B cell (primary cell): ENCODE measurements around the gene MID2.
"Not testable (repeated sequence)": the region's sequence is repeated elsewhere in the genome, so short reads cannot be mapped to it uniquely, and the experiment has no call there.

Source experiments
- EZH2 ChIP-seq: IDR thresholded peaks from 2 replicates; pipeline ENCODE4 v1.6.1; 2012; ENCODE audit warnings: borderline replicate concordance, low read depth, mild to moderate bottlenecking, moderate library complexity, low read length; ENCODE audit not compliant: insufficient read depth, poor library complexity, severe bottlenecking
- TF ChIP-seq, protein P1 (sequence below): fragments of 200-600 bp; IDR thresholded peaks from one replicate; pipeline ENCODE4 v1.8.0; 2022; ENCODE audit warnings: antibody characterized with exemption, mild to moderate bottlenecking

DNA sequence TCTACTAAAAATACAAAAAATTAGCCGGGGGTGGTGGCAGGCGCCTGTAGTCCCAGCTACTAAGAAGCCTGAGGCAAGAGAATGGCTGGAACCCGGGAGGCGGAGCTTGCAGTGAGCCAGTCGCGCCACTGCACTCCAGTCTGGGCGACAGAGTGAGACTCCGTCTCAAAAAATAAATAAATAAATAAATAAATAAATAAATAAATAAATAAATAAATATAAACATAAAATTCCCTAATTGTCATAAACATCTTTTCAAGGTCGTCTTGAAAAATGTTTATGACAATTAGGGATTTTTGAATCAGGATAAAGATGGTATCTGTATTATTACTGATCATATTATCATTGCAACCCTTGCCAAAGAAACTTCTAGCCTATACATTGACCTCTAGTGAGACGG is 15.6 kb upstream of the MID2 start:
- TF ChIP-seq EZH2: not testable (repeated sequence)
- TF ChIP-seq, protein P1, sequence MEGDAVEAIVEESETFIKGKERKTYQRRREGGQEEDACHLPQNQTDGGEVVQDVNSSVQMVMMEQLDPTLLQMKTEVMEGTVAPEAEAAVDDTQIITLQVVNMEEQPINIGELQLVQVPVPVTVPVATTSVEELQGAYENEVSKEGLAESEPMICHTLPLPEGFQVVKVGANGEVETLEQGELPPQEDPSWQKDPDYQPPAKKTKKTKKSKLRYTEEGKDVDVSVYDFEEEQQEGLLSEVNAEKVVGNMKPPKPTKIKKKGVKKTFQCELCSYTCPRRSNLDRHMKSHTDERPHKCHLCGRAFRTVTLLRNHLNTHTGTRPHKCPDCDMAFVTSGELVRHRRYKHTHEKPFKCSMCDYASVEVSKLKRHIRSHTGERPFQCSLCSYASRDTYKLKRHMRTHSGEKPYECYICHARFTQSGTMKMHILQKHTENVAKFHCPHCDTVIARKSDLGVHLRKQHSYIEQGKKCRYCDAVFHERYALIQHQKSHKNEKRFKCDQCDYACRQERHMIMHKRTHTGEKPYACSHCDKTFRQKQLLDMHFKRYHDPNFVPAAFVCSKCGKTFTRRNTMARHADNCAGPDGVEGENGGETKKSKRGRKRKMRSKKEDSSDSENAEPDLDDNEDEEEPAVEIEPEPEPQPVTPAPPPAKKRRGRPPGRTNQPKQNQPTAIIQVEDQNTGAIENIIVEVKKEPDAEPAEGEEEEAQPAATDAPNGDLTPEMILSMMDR: not testable (repeated sequence)
